Suprapubic skin (tissue), 4 donors: ENCODE data around the gene TRIM56. TPM values are rescaled to one million over a fixed set of nuclear protein-coding genes. Genes with fewer than 3 reads are reported as not detected.
"Not testable (repeated sequence)": the region's sequence is repeated elsewhere in the genome, so short reads cannot be mapped to it uniquely, and the experiment has no call there.

Experiments used
- DNase-seq, 2 donors: peaks; one replicate each; pipeline ENCODE4 v3.0.0-alpha.2; 2019; ENCODE audit warnings: low spot score in 2 of 2
- H3K27ac ChIP-seq: fragments of 200-600 bp; sonication (generic); one replicate; pipeline ENCODE4 v1.5.1; 2019
- H3K27me3 ChIP-seq: fragments of 200-600 bp; sonication (generic); one replicate; pipeline ENCODE4 v1.5.1; 2019
- H3K36me3 ChIP-seq: fragments of 200-600 bp; sonication (generic); one replicate; pipeline ENCODE4 v1.5.1; 2019
- H3K4me1 ChIP-seq: fragments of 200-600 bp; sonication (generic); one replicate; pipeline ENCODE4 v1.5.1; 2019
- H3K4me3 ChIP-seq: fragments of 200-600 bp; sonication (generic); one replicate; pipeline ENCODE4 v1.5.1; 2019; ENCODE audit warnings: mild to moderate bottlenecking
- H3K9me3 ChIP-seq: fragments of 200-600 bp; sonication (generic); one replicate; pipeline ENCODE4 v1.5.1; 2019
- EP300 ChIP-seq: sonication (generic); formaldehyde crosslinking; IDR thresholded peaks from one replicate; pipeline ENCODE4 v1.6.1; 2017; ENCODE audit warnings: antibody characterized with exemption
- POLR2A ChIP-seq, 2 donors: fragments of 450-650 bp; IDR thresholded peaks; one replicate each; pipeline ENCODE4 v1.6.1; 2017; ENCODE audit warnings: antibody characterized with exemption in 2 of 2, mild to moderate bottlenecking in 2 of 2, moderate library complexity in 2 of 2
- POLR2AphosphoS5 ChIP-seq, 3 donors: sonication (generic); formaldehyde crosslinking; IDR thresholded peaks; one replicate each; pipeline ENCODE4 v1.6.1; 2017; ENCODE audit warnings: antibody characterized with exemption in 3 of 3
- WGBS: methylation state at CpG from one replicate; pipeline ENCODE4 v1.1.5; 2018; 5-methylcytosine and 5-hydroxymethylcytosine counted together
- total RNA-seq, 4 donors: library from RNA; depleted of rRNA; stranded (reverse); fragments of >200 nt; gene quantifications; one replicate each; pipeline ENCODE4 v1.1.0, GENCODE V29; 2016
- TF ChIP-seq, protein P1 (sequence below), 2 donors: fragments of 200-600 bp in 1 of 2; fragments of 450-650 bp in 1 of 2; sonication (generic) in 1 of 2; IDR thresholded peaks; one replicate each; pipeline ENCODE4 v1.5.1; 2016 to 2019; ENCODE audit warnings: antibody characterized with exemption in 2 of 2, mild to moderate bottlenecking in 1 of 2, moderate library complexity in 1 of 2

The TRIM56 gene
- total RNA-seq, 4 donors from 2014 or later, result 12.1 to 28.9 (median 17.8) TPM

DNA sequence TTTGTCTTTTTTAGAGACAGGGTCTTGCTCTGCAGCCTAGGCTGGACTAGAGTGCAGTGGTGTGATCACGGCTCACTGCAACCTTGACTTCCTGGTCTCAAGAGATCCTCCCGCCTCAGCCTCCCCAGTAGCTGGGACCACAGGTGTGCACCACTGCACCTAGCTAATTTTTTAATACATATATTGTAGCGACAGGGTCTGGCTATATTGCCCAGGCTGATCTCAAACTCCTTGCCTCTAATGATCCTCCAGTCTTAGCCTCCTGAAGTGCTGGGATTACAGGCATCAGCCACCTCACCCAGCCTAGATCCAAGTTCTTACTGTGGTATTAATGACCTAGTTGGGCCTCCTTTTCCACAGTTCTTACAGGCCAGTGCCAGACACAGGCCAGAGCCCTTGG, 29.9 kb downstream of the TRIM56 start:
- TF ChIP-seq EP300, result no peak
- TF ChIP-seq POLR2AphosphoS5 (IDR thresholded peaks at IDR 0.05), result no peak
- TF ChIP-seq, protein P1, sequence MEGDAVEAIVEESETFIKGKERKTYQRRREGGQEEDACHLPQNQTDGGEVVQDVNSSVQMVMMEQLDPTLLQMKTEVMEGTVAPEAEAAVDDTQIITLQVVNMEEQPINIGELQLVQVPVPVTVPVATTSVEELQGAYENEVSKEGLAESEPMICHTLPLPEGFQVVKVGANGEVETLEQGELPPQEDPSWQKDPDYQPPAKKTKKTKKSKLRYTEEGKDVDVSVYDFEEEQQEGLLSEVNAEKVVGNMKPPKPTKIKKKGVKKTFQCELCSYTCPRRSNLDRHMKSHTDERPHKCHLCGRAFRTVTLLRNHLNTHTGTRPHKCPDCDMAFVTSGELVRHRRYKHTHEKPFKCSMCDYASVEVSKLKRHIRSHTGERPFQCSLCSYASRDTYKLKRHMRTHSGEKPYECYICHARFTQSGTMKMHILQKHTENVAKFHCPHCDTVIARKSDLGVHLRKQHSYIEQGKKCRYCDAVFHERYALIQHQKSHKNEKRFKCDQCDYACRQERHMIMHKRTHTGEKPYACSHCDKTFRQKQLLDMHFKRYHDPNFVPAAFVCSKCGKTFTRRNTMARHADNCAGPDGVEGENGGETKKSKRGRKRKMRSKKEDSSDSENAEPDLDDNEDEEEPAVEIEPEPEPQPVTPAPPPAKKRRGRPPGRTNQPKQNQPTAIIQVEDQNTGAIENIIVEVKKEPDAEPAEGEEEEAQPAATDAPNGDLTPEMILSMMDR (IDR thresholded peaks at IDR 0.05), result no peak
- no peak for TF ChIP-seq POLR2A (IDR thresholded peaks at IDR 0.05)
- WGBS, result 94% methylated on average over 3 of the region's 3 CpGs
- Histone ChIP-seq H3K27me3 (no peaks in the 10 kb centered on the region), H3K27ac (no peak overlapping the region), H3K4me3 (no peak overlapping the region), H3K36me3 (no peaks in the 10 kb centered on the region), H3K9me3 (no peaks in the 10 kb centered on the region), H3K4me1 (no peaks in the 10 kb centered on the region)
- no peak for DNase-seq

DNA sequence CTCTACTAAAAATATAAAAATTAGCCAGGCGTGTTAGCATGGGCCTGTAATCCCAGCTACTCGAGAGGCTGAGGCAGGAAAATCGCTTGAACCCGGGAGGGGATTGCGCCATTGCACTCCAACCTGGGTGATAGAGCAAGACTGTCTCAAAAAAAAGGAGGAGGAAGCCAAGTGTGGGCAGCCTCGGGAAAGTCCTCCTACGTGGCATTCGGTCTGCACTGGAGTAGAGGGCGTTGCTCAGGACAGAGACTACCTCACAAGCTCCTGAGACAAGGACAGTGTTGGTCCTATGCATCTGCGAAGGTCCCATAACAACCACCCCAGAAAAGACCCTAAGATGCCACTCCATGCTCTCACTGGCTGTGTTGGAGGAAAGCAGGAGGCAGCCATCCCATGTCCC, 31.6 kb downstream of the TRIM56 start:
- H3K36me3 ChIP-seq, result no peaks in the 10 kb centered on the region
- no peak for DNase-seq
- H3K4me3 ChIP-seq, result no peak overlapping the region
- no peaks in the 10 kb centered on the region for H3K9me3 ChIP-seq
- no peaks in the 10 kb centered on the region for H3K27me3 ChIP-seq
- WGBS, result 86% methylated on average over 10 of the region's 10 CpGs
- no peak overlapping the region for H3K27ac ChIP-seq
- peaks cover 6% of the 10 kb centered on the region for H3K4me1 ChIP-seq
- TF ChIP-seq EP300, result no peak
- no peak for TF ChIP-seq POLR2A (IDR thresholded peaks at IDR 0.05)
- TF ChIP-seq, protein P1 (IDR thresholded peaks at IDR 0.05), result no peak
- no peak for TF ChIP-seq POLR2AphosphoS5 (IDR thresholded peaks at IDR 0.05)

DNA sequence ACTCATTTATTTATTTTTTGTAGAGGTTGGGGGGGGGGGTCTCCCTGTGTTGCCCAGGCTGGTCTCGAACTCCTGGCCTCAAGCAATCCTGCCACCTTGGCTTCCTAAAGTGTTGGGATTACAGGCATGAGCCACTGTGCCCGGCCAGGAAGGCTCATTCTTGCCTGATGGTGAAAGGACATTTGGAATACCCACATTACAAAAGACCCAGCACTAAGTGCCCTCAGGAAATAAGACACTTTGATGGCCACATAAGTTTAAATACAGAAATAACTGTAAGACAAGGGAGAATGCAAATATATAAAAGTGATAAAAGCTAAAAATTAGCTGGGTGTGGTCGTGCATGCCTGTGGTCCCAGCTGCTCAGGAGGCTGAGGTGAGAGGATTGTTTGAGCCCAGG, 33.6 kb downstream of the TRIM56 start:
- Histone ChIP-seq H3K27me3 (no peaks in the 10 kb centered on the region), H3K36me3 (no peaks in the 10 kb centered on the region), H3K4me1 (peaks cover 20% of the 10 kb centered on the region), H3K4me3 (no peak overlapping the region), H3K9me3 (no peaks in the 10 kb centered on the region), H3K27ac (no peak overlapping the region)
- 93% methylated on average over 3 of the region's 3 CpGs for WGBS
- no peak for TF ChIP-seq EP300
- TF ChIP-seq POLR2A (IDR thresholded peaks at IDR 0.05), result no peak
- TF ChIP-seq, protein P1 (IDR thresholded peaks at IDR 0.05), result no peak
- no peak for TF ChIP-seq POLR2AphosphoS5 (IDR thresholded peaks at IDR 0.05)
- DNase-seq, result no peak

DNA sequence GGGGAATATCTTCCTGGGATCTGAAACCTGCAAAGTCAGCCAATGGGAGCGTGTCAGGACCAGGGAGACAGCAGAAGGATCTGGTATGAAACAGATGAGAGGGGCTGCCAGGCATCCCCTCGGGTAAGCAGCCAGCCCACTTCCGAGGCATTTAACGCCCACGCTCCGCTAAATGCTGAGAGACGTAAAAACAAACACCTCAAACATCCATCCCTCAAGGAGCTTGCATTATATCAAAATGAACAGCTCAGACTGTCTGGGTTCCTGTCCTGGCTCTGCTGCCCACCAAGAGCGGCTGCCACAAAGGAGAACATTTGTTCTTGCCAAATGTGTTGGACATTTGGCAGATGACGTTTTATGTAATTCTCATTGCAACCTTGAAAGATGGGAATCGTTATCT, 34.6 kb downstream of the TRIM56 start:
- DNase-seq, result no peak
- Histone ChIP-seq H3K4me1 (peaks cover 28% of the 10 kb centered on the region), H3K9me3 (no peaks in the 10 kb centered on the region), H3K27ac (no peak overlapping the region), H3K27me3 (no peaks in the 10 kb centered on the region), H3K4me3 (no peak overlapping the region), H3K36me3 (no peaks in the 10 kb centered on the region)
- TF ChIP-seq EP300 (no peak), POLR2A (IDR thresholded peaks at IDR 0.05) (no peak)
- 53% methylated on average over 10 of the region's 10 CpGs for WGBS

DNA sequence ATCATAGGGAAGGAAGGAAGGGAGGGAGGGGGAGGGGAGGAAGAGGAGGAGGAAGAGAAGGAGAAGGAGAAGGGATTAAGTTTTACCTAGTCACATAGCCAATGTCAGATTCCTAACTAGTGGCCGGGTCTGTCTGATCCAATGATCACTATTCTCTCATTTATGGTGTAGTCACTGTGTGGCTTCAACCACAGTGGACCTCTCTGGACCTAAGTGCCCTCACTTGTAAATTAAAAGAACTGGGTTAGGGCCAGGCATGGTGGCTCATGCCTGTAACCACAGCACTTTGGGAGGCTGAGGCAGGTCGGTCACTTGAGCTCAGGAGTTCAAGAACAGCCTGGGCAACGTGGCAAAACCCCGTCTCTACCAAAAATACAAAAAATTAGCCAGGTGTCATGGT, 35.0 kb downstream of the TRIM56 start:
- Histone ChIP-seq H3K27ac (no peak overlapping the region), H3K9me3 (no peaks in the 10 kb centered on the region), H3K27me3 (no peaks in the 10 kb centered on the region), H3K4me1 (peaks cover 32% of the 10 kb centered on the region), H3K36me3 (no peaks in the 10 kb centered on the region), H3K4me3 (no peak overlapping the region)
- TF ChIP-seq POLR2A (IDR thresholded peaks at IDR 0.05) (no peak), EP300 (no peak)
- TF ChIP-seq, protein P1 (IDR thresholded peaks at IDR 0.05), result no peak
- no peak for DNase-seq
- 78% methylated on average over 4 of the region's 4 CpGs for WGBS

DNA sequence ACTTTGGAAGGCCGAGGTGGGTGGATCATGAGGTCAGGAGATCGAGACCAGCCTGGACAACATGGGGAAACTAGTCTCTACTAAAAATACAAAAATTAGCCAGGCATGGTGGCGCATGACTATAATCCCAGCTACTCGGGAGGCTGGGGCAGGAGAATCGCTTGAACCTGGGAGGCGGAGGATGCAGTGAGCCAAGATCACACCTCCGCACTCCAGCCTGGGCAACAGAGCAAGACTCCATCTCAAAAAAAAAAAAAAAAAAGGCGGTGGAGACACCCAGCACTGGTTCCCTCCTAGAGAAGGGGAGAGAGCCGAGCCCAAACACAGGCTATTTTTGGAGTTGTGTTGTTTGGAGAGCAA, 36.3 kb downstream of the TRIM56 start:
- 54% methylated on average over 9 of the region's 9 CpGs for WGBS
- not testable (repeated sequence) for DNase-seq, H3K4me3 ChIP-seq, H3K27ac ChIP-seq, H3K36me3 ChIP-seq, H3K9me3 ChIP-seq, H3K27me3 ChIP-seq
- peaks cover 45% of the 10 kb centered on the region for H3K4me1 ChIP-seq
